Stimulated activated CD4-positive, alpha-beta T cell treated with anti-CD3 and anti-CD28 coated beads, TNF-alpha, amount 100 ng/mL, for 24 hours (primary cell): ENCODE measurements around the gene SETD1B.
A peak's percentile ranks its signal among the peaks of the same experiment; 100 is the strongest.
"Not testable (repeated sequence)": the region's sequence is repeated elsewhere in the genome, so short reads cannot be mapped to it uniquely, and the experiment has no call there.

Source experiments
- DNase-seq, 3 experiments: peaks; one replicate each; pipeline ENCODE4 v3.0.0-alpha.2; 2020; ENCODE audit warnings: low read depth in 3 of 3

Gene SETD1B

GRCh38 chr12:121803861-121804416 lies at the start of gene SETD1B:
Gene SETD1B (plus strand): TSS chr12:121804009. CDS start chr12:121804738, 729 bp downstream.
- DNase-seq = no peak

DNA sequence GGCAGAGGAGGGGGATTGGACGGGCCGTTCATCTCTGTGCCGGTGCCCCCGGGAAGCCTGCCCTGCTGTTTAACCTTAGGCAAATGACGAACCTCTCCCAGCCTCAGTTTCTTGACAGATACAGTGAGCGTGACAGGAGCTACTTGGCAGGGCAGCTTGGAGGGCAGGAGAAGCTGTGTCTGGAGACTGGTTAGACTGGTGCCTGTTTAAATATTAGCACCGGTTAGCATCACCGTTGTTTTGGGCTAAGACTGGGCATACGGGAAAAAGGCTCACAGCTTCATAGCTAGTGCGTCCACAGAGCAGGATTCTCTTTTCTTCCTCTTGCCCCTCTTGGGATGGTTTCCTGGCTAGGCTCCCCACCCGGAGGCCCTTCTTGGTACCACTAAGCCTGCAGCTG lies 49.0 kb upstream of the SETD1B start:
- DNase-seq = no peak

DNA sequence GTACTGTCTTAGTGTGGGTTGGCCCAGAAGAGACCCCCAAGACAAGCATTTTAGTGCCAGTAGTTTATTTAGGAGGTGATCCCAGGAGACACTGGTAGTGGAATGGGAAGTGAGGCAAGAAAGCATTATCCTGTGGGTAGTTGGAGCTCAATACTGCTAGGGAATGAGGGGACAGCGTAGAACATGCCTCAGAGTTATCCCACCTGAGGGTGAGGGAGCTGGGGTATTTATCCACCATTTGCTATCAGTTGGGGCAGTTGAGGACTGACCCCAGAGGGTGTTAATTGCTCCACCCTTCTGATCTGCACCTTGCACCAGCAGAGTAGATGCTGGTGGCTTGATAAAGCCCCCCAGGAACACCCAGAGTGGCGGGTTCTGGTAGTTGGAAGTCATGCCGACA lies 48.2 kb upstream of the SETD1B start:
- DNase-seq = no peak

GRCh38 chr12:121758536-121758935 lies 45.3 kb upstream of the SETD1B start:
- DNase-seq = not testable (repeated sequence)

DNA sequence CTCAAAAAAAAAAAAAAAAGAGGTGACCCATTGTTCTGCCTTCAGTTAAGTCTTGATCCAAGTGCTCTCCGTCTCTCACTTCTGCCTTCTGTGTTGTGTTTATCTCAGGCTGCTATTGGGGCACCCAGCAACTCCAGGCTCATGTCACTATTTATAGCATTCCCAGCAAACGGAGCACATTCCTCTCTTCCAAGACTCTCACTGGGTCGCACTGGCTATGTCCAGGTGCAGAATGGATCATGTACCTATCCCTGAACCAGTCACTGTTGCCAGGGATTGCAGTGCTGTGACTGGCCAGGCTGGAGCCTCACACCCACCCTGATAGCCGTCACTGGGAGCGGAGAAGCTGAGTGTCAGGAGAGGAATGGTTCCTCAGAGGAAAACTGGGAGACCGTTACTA lies 41.5 kb upstream of the SETD1B start:
- no peak for DNase-seq

DNA sequence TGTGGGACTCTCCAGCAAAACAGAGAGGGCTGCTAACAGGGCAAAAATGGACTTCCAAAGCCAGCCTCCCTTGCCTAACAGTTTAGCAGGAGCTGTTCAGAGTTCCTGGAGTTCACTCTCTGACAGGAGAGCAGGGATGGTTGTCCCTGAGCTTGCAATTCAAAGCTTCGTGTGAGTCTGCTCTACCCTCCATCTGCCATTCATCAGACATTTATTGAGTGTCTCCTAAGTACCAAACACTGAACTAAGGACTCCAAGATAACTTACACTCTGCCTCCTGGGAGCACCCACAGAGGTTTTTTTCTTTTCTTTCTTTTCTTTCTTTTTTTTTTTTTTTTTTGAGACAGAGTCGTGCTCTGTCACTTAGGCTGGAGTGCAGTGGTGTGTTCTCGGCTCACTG lies 39.0 kb upstream of the SETD1B start:
- DNase-seq = no peak

DNA sequence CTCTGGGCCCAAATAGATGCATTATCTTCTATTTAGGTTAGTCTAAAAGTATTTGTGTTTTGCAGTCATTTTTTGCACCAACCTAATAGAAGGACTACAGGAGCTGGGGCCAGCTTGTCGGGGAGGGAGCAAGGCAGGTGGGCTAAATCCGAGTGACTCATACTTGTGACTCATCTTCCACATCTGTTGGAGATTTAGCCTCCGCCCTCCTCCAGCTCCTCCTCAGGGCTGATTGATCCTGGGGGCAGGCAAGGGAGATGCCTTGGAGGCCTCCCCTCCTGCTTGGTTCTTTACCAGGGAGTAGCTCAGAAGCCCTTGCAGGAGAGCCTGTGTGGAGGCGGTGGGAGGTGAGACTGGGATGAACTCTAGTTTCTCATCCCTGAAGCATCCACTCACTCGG lies 38.2 kb upstream of the SETD1B start:
- DNase-seq = no peak

DNA sequence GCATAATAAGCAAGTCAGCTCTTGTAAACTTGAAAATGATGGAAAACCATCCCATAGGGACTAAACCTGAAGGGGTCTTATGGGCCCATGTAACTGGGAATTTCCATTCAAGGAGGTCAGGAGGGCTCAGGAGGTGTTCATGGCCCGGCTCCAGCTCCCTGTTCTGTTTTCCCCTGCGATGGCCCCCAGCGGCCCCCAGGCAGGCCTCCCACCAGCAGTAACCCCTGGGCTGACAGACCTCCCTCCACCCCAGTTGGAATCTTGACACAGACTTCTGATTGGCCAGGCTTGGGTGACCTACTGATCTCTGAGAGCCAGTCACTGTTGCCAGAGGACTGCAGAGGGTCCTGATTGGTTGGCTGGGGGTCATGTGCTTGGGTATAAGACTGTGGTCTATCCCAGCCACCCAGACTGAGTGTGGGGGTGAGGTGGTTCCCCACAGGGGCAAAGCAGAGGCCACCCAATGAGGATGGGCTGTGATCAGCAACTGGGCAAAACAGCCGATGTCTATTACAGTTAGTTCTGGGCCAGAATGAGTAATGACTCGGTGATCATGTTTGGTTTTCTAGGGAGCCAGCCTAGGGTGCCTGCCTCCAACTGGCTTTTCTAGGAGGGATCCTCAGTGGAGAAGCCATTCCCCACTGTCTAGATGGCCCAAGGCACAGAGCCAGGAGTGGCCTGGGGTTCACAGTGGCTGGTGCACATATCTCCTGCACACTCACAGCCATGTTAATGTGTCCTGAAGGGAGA lies 37.3 kb upstream of the SETD1B start:
- no peak for DNase-seq

GRCh38 chr12:121767525-121768016 lies 36.2 kb upstream of the SETD1B start:
- no peak for DNase-seq

- DNase-seq = no peak
Observed at GRCh38 chr12:121769297-121769830, 34.4 kb upstream of the SETD1B start.

DNA sequence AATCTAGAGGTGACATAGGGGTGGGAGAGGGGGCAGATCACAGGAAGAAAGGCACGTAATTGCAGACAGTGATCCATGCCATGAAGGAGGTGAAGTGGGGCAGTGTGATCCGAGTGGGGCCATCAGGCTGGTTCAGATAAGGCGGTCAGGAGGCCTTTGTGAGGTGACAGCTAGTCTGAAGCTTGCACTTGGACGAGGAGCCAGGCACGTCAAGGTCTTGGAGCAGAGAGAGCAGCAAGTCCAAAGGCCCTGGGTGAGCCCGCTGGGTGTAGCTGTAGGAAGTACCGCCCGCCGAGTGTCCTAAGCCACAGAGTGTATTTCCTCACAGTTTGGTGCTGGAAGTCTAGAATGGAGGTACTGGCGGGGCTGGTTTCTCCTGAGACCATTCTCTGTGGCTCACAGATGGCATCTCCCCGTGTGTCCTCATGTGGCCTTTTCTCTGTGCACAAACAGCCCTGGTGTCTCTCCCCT lies 33.9 kb upstream of the SETD1B start:
- DNase-seq = no peak

GRCh38 chr12:121770388-121770787 lies 33.4 kb upstream of the SETD1B start:
- no peak for DNase-seq

DNA sequence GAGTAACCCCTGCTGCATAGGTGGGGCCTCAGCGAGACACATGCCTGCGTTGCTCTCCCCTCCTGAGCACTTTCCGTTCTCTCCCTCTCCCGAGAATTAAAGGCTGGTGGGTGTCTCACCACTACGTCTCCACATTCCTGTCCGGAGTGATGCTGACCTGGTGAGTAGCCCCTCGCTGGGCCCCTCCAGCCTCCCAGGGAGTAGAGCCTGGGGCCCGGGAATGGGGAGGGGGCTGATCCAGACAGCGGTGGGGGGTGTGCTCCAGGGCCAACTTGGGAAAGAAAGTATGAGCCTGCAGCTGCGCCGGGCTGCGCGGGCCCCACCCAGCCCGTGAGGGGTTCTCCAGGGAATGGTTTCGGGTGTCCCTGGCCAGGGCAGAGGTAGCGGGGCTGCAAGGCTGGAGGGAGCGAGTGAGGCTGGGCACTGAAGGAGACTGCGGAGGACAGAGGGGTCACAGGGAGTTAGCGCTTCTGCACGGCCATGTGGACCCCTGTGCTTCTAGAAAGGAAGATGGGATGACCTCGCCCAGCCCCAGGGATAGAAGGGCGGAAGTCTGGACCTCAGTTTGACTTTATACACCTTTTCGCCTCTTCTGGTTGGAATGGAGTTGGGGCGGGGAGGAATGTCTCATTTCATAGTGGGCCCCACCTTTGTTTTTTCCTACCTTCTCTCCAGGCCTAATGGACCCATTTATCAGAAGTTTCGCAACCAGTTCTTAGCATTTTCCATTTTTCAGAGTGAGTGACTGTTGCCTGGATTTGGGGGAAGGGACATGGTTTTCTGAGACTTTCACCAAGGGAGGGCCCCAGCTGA lies 32.8 kb upstream of the SETD1B start:
- DNase-seq = no peak

DNA sequence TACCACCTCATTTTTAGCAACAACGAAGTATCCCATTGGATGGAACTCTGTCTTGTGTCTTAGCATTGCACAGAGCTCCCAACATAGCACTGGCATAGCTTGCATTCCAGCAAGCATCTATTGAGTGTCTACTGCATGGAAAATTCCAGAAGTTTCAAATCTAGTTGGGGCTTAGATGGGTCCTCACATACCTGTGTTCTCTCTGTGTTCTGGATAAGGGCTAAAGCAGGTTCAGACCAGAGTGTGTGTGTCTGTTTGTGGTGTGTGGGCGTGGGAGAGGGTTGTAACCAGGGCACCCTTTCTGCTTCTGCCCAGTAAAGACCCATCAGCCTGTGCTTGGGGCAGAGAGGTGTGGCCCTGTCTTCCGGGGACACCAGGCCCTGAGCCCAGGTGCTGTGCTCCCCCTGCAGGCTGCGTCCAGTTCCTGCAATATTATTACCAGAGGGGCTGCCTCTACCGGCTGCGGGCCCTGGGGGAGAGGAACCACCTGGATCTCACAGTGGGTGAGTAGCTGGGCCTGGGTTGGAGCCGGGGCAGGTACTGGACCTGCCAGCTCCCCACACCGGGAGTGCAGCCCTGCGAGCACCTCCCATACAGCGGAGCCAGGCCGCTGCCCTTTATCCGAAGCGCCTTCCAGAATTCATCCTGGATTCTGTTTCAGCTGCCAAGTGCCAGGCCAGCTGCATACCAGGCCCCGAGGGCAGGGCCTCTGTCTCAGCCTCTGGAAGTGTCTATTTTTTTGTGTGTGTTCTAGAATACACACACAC lies 30.6 kb upstream of the SETD1B start:
- peak in 2 of 3 experiments; percentile 61 to 79 for DNase-seq

DNA sequence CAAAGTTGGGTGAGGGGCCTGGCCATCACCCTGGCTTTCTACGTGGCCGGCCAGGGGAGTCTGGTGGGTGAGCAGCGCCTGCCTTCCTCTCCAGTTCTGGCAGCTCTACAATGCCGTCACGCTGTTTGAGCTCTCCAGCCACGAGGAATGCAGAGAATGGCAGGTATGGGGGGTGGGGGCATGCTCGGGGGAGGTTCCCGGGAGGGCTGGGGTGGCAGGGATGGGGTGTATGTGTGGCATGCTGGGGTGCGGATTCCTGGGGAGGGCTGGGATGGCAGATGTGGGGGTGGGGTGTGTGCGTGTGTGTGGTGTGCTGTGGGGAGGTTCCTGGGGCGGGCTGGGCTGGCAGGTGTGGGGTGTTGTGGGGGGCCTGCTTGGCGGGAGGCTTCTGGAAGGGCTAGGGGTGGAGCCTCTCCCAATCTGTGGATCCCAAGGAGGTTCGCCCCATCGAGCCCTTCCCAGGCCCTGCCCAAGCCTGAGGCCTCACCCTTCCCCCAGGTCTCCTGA lies 28.8 kb upstream of the SETD1B start:
- DNase-seq = no peak

GRCh38 chr12:121775501-121775900 lies 28.3 kb upstream of the SETD1B start:
- DNase-seq = no peak

GRCh38 chr12:121776190-121777098 lies 27.4 kb upstream of the SETD1B start:
- DNase-seq = peak; percentile 81 to 90 (median 81)

GRCh38 chr12:121778567-121779421 lies 25.0 kb upstream of the SETD1B start:
- no peak for DNase-seq

DNA sequence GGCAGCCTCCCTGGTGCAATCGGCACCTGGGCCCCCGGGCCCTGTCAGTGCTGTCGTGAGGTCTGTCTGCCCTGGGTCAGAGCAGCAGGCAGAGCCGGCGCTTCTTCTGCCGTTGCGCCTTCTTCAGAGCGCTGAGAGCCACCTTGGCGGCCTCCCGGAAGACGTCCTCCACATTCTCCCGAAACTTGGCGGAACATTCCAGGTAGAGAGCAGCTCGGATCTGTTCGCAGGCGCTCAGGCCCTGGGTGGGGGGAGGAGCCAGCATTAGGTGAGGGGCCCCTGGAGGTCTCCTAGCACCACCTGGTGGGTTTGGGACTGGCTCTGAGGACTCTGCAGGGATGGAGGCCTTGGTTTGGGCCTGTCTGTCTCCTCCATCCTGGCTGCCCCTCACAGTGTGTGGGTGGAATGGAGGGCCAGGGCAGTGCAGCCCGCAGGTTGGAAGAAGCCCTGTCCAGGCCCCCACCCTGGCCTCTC lies 24.4 kb upstream of the SETD1B start:
- DNase-seq = no peak
